ENCODE results near the gene TIMP1. TPM values are rescaled to one million over a fixed set of nuclear protein-coding genes. Genes with fewer than 3 reads are reported as not detected.
"Not testable (repeated sequence)": the region's sequence is repeated elsewhere in the genome, so short reads cannot be mapped to it uniquely, and the experiment has no call there.

TIMP1 gene
- total RNA-seq, 1 donor from 2014 or later: 118 TPM

GRCh38 chrX:47596256-47596655, 14.0 kb downstream of the TIMP1 start:
- H3K36me3 ChIP-seq (ENCODE audit: control insufficient read depth, insufficient read depth, low read length): no peaks in the 10 kb centered on the region
- no peaks in the 10 kb centered on the region for H3K27me3 ChIP-seq (ENCODE audit: control insufficient read depth, insufficient read depth, low read length)
- TF ChIP-seq CTCF (IDR thresholded peaks at IDR 0.05; ENCODE audit: insufficient read depth, low read length, poor library complexity, severe bottlenecking): no peak
- DNase-seq (ENCODE audit: low read depth): no peak
- no peak overlapping the region for H3K4me3 ChIP-seq (ENCODE audit: low read depth, low read length)

GRCh38 chrX:47597222-47597621, 15.0 kb downstream of the TIMP1 start:
- TF ChIP-seq CTCF (IDR thresholded peaks at IDR 0.05; ENCODE audit: insufficient read depth, low read length, poor library complexity, severe bottlenecking): no peak
- no peak for DNase-seq (ENCODE audit: low read depth)
- H3K4me3 ChIP-seq (ENCODE audit: low read depth, low read length): no peak overlapping the region
- H3K36me3 ChIP-seq (ENCODE audit: control insufficient read depth, insufficient read depth, low read length): no peaks in the 10 kb centered on the region
- H3K27me3 ChIP-seq (ENCODE audit: control insufficient read depth, insufficient read depth, low read length): no peaks in the 10 kb centered on the region

- not testable (repeated sequence) for H3K27me3 ChIP-seq (ENCODE audit: control insufficient read depth, insufficient read depth, low read length); H3K36me3 ChIP-seq (ENCODE audit: control insufficient read depth, insufficient read depth, low read length); DNase-seq (ENCODE audit: low read depth); H3K4me3 ChIP-seq (ENCODE audit: low read depth, low read length)
These were observed 20.9 kb downstream of the TIMP1 start for GRCh38 chrX:47603125-47603524.

GRCh38 chrX:47605024-47605423, 22.8 kb downstream of the TIMP1 start:
- TF ChIP-seq CTCF (IDR thresholded peaks at IDR 0.05; ENCODE audit: insufficient read depth, low read length, poor library complexity, severe bottlenecking): no peak
- no peaks in the 10 kb centered on the region for H3K36me3 ChIP-seq (ENCODE audit: control insufficient read depth, insufficient read depth, low read length)
- DNase-seq (ENCODE audit: low read depth): no peak
- no peak overlapping the region for H3K4me3 ChIP-seq (ENCODE audit: low read depth, low read length)
- no peaks in the 10 kb centered on the region for H3K27me3 ChIP-seq (ENCODE audit: control insufficient read depth, insufficient read depth, low read length)

- Histone ChIP-seq H3K36me3 (ENCODE audit: control insufficient read depth, insufficient read depth, low read length) (no peaks in the 10 kb centered on the region), H3K27me3 (ENCODE audit: control insufficient read depth, insufficient read depth, low read length) (no peaks in the 10 kb centered on the region), H3K4me3 (ENCODE audit: low read depth, low read length) (no peak overlapping the region)
- TF ChIP-seq CTCF (IDR thresholded peaks at IDR 0.05; ENCODE audit: insufficient read depth, low read length, poor library complexity, severe bottlenecking): no peak
- DNase-seq (ENCODE audit: low read depth): no peak
These were observed 24.9 kb downstream of the TIMP1 start for GRCh38 chrX:47607091-47607490.

GRCh38 chrX:47608130-47608810, 26.0 kb downstream of the TIMP1 start:
- Histone ChIP-seq H3K4me3 (ENCODE audit: low read depth, low read length) (no peak overlapping the region), H3K27me3 (ENCODE audit: control insufficient read depth, insufficient read depth, low read length) (no peaks in the 10 kb centered on the region), H3K36me3 (ENCODE audit: control insufficient read depth, insufficient read depth, low read length) (no peaks in the 10 kb centered on the region)
- TF ChIP-seq CTCF (IDR thresholded peaks at IDR 0.05; ENCODE audit: insufficient read depth, low read length, poor library complexity, severe bottlenecking): no peak
- no peak for DNase-seq (ENCODE audit: low read depth)

Measured in kidney epithelial cell (primary cell).